ENCODE data around the gene TSPAN32. TPM values are rescaled to one million over a fixed set of nuclear protein-coding genes. Genes with fewer than 3 reads are reported as not detected.

TSPAN32 gene
- total RNA-seq, 2 experiments from 2014 or later: 5.5 to 6.5 TPM

DNA sequence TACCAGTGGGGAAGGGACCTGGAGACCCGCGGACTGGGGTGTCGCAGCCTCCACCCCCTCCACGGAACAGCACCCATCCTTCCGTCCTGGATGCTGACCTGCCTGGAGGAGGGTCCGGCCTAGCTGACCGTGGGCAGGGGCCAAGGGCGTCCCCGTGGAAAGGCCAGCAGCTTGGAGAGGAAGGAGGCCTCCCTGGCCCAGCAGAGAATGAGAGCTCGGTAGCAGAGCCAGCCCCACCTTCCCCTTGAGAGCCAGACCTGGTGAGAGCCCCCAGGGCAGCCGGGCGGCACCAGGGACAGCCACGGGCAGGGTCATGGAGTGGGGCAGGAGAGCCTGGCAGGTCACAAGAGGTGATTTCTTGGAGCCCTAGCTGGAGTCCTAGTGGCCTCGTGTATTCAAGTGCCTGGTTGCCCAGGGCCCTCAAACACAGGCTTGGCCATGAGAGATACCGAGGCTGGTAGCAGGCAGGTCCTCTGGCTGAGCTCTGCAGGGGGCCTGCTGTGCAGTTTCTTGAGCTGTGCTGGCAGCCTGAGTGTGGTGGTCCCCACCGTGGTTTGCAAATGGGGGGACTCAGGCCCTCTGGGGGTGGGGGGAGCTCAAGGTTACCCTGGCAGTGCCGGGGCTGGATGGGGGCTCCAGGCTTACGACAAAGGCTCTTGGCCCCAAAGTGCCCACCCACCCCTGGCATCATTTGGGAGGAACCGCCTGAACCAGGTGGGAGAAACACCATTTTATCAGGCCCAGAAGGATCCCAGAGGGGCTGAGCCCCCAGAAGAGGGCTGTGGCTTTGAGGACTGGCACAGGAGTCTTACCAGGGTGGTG lies 7.6 kb downstream of the TSPAN32 start:
- no peaks in the 10 kb centered on the region for H3K9me3 Mint-ChIP-seq
- peaks cover 16% of the 10 kb centered on the region for H3K4me1 Mint-ChIP-seq (ENCODE audit: low read depth)
- no peaks in the 10 kb centered on the region for H3K27me3 Mint-ChIP-seq
- POLR2A ChIA-PET: no interaction called here
- CTCF ChIA-PET: interaction anchor here (0.9 to 2.2 kb wide), 3 partner anchors 108 to 112 kb away, joined by 3 to 15 read pairs (median 4); no protein-coding TSS in a partner anchor
- intact Hi-C loops (cut with micrococcal nuclease): loop anchor here (5.0 to 10.0 kb wide), 2 partner anchors 223 to 575 kb away; partner anchors contain the start of gene CDKN1C
- H3K4me3 Mint-ChIP-seq: no peak overlapping the region
- no peak overlapping the region for H3K27ac Mint-ChIP-seq
- DNase-seq: no peak
- H3K36me3 Mint-ChIP-seq: no peaks in the 10 kb centered on the region

DNA sequence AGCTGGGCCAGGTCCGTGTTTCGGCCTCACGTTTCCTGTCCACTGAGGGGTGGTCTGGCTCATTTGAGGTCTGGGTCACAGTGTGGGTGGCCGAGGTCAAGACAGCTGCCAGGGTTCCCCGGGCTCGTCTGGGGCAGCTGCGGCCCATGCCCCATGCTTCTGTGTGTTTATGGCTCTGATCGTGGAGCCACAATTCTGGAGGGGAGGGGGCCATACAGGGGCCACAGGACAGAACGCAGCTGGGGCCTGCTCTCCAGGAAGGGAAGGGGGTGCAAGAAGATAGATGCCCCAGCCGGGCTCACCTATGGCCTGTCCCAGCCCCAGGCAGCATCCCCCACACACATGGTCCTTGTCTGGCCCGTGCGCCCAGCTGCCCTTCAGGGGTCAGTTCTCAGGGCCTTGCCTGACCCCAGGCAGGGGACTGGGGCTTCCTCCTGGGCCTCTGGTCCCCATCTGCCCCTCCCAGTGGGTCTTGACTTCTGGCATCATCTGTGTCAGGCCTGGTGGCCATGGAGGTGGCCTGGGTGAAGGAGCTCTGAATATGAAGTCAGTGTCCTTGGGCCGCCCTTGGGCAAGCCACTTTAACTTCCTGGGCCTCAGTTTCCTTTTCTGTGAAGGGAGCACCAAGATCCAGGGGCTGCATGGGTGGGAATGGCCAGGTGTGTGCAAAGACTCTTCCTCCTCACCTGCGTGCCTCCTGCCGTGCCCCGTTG lies 8.4 kb downstream of the TSPAN32 start:
- no peaks in the 10 kb centered on the region for H3K36me3 Mint-ChIP-seq
- H3K9me3 Mint-ChIP-seq: no peaks in the 10 kb centered on the region
- no peaks in the 10 kb centered on the region for H3K27me3 Mint-ChIP-seq
- H3K27ac Mint-ChIP-seq: no peak overlapping the region
- H3K4me1 Mint-ChIP-seq (ENCODE audit: low read depth): peaks cover 13% of the 10 kb centered on the region
- no peak for DNase-seq
- no peak overlapping the region for H3K4me3 Mint-ChIP-seq
- ChIA-PET POLR2A (no interaction called here), CTCF (interaction anchor here (0.9 to 2.2 kb wide), 4 partner anchors 8 to 112 kb away, joined by 3 to 15 read pairs (median 4); partner anchors contain the start of gene TSPAN32)
- intact Hi-C loops (cut with micrococcal nuclease): no loop called here

DNA sequence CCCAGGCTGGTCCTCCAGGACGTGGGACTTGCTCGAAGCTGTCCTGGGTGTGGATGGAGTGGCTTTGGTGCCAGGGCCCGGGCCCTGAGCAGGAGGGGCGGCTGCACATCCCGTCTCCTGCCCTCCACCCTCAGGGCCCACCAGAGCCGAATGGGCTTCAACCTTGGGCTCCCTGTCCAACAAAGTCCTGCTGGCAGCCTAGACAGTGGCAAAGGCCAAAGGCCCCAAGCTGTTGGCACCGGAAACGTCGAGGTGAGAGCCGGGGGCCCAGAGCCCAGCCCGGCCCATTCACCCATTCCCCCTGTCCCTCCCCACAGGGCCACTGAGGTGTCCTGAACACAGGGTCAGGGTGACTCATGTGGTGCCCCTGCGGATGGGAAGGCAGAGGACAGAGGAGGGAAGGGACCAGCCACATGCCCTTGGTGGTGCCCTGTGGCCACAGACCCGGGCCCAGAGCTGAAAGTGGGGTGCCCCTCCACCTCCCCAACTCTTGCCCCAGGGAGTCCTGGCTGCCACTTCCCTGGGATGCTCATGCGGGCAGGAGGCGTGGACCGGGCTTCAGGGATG lies 9.1 kb downstream of the TSPAN32 start:
- intact Hi-C loops (cut with micrococcal nuclease): no loop called here
- POLR2A ChIA-PET: no interaction called here

DNA sequence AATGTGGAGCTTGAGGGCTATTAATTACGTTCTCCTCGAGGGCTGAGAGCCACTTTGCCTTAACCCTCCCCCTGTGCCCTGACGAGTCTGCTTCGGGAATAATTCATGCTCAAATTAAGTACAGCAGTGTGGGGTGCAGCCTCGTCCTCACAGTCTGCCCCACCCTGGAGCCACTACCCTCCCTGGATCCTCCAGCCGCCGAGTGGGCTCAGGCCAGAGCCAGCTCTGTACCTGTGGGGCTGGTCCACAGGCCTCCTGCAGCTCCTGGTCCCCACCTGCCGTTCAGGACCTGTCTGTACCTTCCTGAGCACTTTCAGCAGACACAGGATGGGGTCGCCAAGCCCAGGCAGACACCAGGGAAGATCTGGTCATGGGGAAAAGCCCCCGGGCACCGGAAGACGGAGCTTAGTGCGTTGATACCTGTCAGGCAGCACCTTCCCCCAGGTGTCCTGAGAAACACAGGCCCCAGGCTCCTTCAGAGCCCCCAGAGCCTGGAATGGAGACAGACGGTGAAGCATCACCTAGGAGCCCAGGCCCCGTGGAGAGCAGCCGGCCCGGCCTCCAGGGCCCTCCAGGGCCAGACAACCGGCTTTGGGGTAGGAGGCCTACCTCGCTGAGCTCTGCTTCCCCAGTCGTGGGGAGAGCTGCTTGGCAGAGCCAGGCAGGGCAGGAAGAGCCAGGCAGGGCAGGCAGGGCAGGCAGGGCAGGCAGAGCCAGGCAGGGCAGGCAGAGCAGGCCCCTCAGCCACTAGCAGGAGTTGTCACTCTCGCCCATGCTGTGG lies 9.7 kb downstream of the TSPAN32 start:
- Mint-ChIP-seq H3K4me3 (no peak overlapping the region), H3K4me1 (ENCODE audit: low read depth) (peaks cover under 1% of the 10 kb centered on the region), H3K27ac (no peak overlapping the region), H3K27me3 (no peaks in the 10 kb centered on the region), H3K9me3 (no peaks in the 10 kb centered on the region), H3K36me3 (no peaks in the 10 kb centered on the region)
- DNase-seq: no peak
- POLR2A ChIA-PET: no interaction called here
- CTCF ChIA-PET: interaction anchor here (1.6 to 2.0 kb wide), 2 partner anchors 9 to 108 kb away, joined by 4 to 15 read pairs; partner anchors contain the start of gene TSPAN32
- intact Hi-C loops (cut with micrococcal nuclease): no loop called here

More for the DNA sequence above, 9.1 kb downstream of the TSPAN32 start:
- no peak for DNase-seq
- Mint-ChIP-seq H3K27ac (no peak overlapping the region), H3K4me1 (ENCODE audit: low read depth) (peaks cover 7% of the 10 kb centered on the region), H3K9me3 (no peaks in the 10 kb centered on the region), H3K36me3 (no peaks in the 10 kb centered on the region), H3K4me3 (no peak overlapping the region), H3K27me3 (no peaks in the 10 kb centered on the region)
- CTCF ChIA-PET: interaction anchor here (1.6 to 2.0 kb wide), 2 partner anchors 9 to 109 kb away, joined by 4 to 15 read pairs; partner anchors contain the start of gene TSPAN32

DNA sequence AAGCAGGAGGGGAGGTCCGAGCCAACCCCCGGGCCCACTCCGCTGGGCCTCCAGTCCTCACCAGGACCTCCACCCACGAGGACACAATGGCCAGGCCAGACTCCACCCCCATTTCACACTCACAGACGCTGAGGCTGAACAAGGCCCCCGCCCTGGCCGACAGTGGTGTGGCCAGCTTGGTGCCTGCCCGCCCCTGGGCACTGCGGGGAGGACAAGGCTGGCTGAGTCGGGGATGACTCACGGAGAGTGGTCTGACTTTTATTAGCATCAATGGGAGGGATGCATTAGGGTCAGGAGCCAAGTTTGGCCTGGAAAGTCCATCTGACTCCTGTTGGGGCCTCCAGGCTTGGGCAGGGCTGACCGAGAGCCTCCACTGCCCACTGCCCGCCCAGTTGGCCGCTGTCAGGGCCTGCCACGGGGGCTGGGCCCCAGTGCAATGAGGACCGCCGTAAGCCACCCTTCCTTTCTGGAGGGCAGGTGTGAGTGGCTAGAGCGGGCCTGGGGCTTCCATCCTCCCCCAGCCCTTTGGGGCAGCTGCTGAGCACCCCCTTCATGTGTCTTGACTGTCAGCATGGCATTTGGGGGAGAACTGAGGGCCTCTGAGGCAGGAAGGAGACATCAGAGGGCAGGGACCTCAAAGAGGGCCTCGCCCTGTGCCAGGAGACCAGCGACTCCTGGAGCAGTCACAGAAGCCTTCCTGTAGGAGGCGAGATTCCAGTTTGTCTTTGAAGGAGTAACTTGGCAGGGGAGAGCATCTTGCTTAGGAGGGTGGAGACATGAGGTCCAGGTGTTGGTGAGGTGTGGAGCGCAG lies 10.6 kb downstream of the TSPAN32 start:
- CTCF ChIA-PET: interaction anchor here (1.6 to 2.0 kb wide), 2 partner anchors 10 to 108 kb away, joined by 4 to 15 read pairs; partner anchors contain the start of gene TSPAN32
- Mint-ChIP-seq H3K27me3 (no peaks in the 10 kb centered on the region), H3K36me3 (no peaks in the 10 kb centered on the region), H3K4me1 (ENCODE audit: low read depth) (no peaks in the 10 kb centered on the region), H3K4me3 (no peak overlapping the region), H3K27ac (no peak overlapping the region), H3K9me3 (no peaks in the 10 kb centered on the region)
- DNase-seq: no peak
- intact Hi-C loops (cut with micrococcal nuclease): no loop called here
- POLR2A ChIA-PET: no interaction called here

DNA sequence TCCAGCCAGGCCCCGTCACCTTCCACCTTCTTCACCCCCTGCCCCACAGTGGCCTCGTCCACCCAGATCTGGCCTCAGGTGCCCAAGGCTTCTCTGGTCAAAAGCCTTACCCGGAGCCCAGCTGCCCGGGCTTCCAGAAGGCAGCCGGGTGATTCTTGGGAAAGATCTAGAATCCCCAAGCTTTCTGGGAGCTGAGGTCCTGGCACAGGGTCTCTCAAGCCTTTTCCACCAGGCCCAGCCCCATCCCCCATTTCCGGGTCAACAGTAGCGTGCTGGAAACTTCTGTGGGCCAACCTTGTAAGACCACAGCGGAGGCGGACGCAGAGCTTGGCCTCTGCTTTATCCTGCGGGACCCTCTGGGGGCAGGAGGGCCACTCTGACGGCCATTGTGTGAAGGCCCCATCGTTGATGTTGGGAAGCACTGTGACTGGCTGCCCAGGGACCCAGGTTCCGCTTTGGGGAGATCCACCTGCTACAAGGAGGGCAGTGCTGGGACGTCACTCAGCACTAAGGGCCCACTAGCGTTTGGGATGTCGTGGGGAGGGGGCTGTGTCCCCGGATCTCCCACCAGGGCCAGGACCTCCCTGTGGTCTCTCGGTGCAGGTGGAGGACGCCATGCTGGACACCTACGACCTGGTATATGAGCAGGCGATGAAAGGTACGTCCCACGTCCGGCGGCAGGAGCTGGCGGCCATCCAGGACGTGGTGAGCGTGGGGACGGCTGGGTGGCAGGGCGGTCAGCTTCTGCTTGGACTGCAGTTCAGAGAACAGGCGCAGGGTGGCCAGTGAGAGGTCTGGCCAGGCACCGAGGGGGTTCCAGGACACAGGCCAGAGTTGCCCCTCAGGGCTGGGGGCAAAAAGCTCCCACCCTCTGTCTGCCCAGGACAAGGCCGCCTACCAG lies 11.5 kb downstream of the TSPAN32 start:
- no peaks in the 10 kb centered on the region for H3K4me1 Mint-ChIP-seq (ENCODE audit: low read depth)
- intact Hi-C loops (cut with micrococcal nuclease): no loop called here
- H3K36me3 Mint-ChIP-seq: no peaks in the 10 kb centered on the region
- no peaks in the 10 kb centered on the region for H3K27me3 Mint-ChIP-seq
- no peak for DNase-seq
- ChIA-PET POLR2A (no interaction called here), CTCF (interaction anchor here (0.6 to 0.9 kb wide), 3 partner anchors 8 to 205 kb away, joined by 3 read pairs; no protein-coding TSS in a partner anchor)
- H3K27ac Mint-ChIP-seq: no peak overlapping the region
- no peak overlapping the region for H3K4me3 Mint-ChIP-seq
- H3K9me3 Mint-ChIP-seq: no peaks in the 10 kb centered on the region

DNA sequence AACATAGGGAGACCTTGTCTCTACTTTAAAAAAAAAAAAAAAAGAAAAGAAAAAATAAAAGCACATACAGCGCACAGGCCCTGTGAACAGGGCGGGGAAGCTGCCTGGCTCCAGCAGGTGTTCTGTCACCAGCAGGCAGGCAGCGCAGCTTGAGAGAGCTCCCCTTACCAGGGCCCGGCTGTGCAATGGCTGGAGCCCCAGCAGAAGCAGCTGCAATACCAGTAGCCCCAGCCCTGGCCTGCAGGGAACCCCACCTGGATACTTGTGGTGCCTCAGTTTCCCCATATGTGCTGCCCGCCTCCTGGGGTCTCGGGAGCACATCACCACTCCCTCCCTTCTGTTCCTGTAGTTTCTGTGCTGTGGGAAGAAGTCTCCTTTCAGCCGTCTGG lies 12.3 kb downstream of the TSPAN32 start:
- H3K4me3 Mint-ChIP-seq: no peak overlapping the region
- no peaks in the 10 kb centered on the region for H3K36me3 Mint-ChIP-seq
- no peaks in the 10 kb centered on the region for H3K9me3 Mint-ChIP-seq

DNA sequence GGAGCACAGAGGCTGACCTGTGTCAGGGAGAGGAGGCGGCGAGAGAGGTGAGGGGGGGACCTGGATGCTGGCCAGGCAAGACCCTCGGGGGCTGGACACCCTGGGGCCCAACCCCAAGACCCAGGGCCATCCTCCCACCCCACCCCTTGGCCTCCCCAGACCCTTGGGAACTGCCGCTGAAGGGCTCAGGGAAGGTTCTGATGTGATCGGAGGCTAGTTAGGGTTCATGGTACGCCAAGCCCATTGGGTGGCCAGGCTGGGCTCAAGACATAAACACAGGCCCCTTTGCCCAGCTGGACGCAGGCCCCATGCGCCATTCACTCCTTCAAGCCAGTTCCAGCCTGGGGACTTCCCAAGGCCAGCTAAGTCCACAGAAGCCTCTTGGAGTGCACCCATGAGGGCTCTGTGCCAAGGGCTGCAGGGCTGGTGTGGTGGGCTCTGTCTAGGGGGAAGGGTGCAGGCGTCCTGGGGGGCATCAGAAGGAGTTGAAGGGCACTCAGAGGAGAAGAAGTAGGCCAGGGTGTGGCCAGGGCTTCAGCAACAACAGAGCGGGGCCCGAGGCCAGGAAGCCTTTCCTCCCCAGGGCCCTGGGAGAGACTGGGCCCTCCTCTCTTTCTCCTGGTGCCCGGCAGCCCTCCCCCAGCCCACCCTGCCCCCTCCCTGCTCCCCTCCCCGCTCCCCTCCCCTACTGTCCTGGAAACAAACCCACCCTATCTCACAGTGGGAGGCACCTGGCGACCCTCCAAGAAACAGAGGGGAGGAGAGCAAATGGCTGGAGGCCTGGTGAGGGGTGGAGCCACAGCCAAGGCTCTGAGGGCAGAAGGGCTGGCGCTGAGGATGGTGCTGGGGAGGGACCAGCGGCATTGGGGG lies 12.9 kb downstream of the TSPAN32 start:
- CTCF ChIA-PET: interaction anchor here (0.9 kb wide), 1 partner anchor 106 kb away, joined by 3 read pairs; no protein-coding TSS in a partner anchor
- Mint-ChIP-seq H3K27ac (no peak overlapping the region), H3K36me3 (no peaks in the 10 kb centered on the region), H3K4me3 (no peak overlapping the region), H3K9me3 (no peaks in the 10 kb centered on the region), H3K4me1 (ENCODE audit: low read depth) (no peaks in the 10 kb centered on the region), H3K27me3 (no peaks in the 10 kb centered on the region)
- intact Hi-C loops (cut with micrococcal nuclease): no loop called here
- POLR2A ChIA-PET: no interaction called here
- no peak for DNase-seq

More for the DNA sequence above, 12.3 kb downstream of the TSPAN32 start:
- no peak for DNase-seq
- H3K27me3 Mint-ChIP-seq: no peaks in the 10 kb centered on the region
- intact Hi-C loops (cut with micrococcal nuclease): no loop called here
- no peak overlapping the region for H3K27ac Mint-ChIP-seq
- CTCF ChIA-PET: interaction anchor here (0.6 to 0.9 kb wide), 3 partner anchors 9 to 205 kb away, joined by 3 read pairs; no protein-coding TSS in a partner anchor
- POLR2A ChIA-PET: no interaction called here
- no peaks in the 10 kb centered on the region for H3K4me1 Mint-ChIP-seq (ENCODE audit: low read depth)

DNA sequence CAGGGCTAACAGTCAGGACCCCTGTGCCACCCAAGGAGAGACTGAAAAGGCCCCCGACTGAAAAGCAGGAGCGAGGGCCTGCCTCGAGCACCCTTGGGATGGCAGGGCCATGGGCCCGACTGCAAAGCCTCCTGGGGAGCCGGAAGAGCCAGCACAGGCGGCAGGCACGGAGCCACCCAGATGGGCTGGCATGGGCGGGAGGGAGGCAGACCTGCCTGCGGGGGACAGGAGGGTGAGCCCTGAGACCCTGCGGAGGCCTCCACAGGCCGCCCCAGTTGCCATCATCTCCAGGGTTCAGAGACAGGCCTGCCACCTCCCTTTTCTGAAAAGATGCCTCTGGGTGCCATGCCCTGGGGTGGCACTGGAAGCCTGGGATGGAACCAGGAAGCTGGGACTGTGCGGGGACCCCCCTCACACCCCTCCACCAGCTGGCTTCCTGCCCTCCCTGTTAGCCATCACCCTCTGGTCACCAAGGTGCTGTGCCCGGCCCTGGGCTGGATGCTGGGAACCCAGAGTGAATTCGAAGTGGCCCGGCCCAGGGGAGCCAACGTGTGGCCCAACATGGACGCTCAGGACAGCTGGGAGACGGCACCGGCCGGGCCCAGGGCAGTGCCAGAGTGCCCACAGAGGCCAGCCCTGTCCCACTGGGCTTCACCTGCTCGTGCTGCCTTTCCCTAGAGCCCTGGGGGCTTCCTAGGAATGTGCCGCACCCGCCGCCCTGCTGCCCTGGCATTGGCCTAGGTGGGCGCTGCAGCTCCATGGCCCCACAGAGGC lies 13.8 kb downstream of the TSPAN32 start:
- H3K27ac Mint-ChIP-seq: no peak overlapping the region
- intact Hi-C loops (cut with micrococcal nuclease): no loop called here

More for the DNA sequence above, 13.8 kb downstream of the TSPAN32 start:
- Mint-ChIP-seq H3K36me3 (no peaks in the 10 kb centered on the region), H3K9me3 (no peaks in the 10 kb centered on the region), H3K4me3 (no peak overlapping the region), H3K27me3 (no peaks in the 10 kb centered on the region), H3K4me1 (ENCODE audit: low read depth) (no peaks in the 10 kb centered on the region)
- no peak for DNase-seq
- ChIA-PET CTCF (interaction anchor here (1.1 to 2.8 kb wide), 2 partner anchors 11 to 105 kb away, joined by 3 to 17 read pairs; no protein-coding TSS in a partner anchor), POLR2A (no interaction called here)
